K562 (cell line): ENCODE measurements around the gene ABHD5. TPM values are rescaled to one million over a fixed set of nuclear protein-coding genes. Genes with fewer than 3 reads are reported as not detected.

Source experiments
- BCL6 ChIP-seq: fragments of 250-450 bp; sonication (Bioruptor Pico); IDR thresholded peaks from 2 replicates; pipeline ENCODE4 v1.4.0; 2020
- BRF1 ChIP-seq: IDR thresholded peaks from 3 replicates; pipeline ENCODE4 v1.6.1; 2011; ENCODE audit warnings: borderline replicate concordance, mild to moderate bottlenecking; ENCODE audit not compliant: insufficient read length; ENCODE audit errors: extremely low read depth
- BRF2 ChIP-seq: IDR thresholded peaks from 3 replicates; pipeline ENCODE4 v1.6.1; 2011; ENCODE audit warnings: borderline replicate concordance, mild to moderate bottlenecking; ENCODE audit not compliant: insufficient read length, insufficient read depth
- CBX1 ChIP-seq: sonication (generic); IDR thresholded peaks from 2 replicates; pipeline ENCODE4 v1.6.1; 2016; ENCODE audit warnings: antibody characterized with exemption, low read depth, mild to moderate bottlenecking
- CREB3 ChIP-seq: fragments of 450-650 bp; conservative IDR thresholded peaks from 2 replicates; pipeline ENCODE4 v1.6.1; 2016; ENCODE audit warnings: missing genetic modification characterization, low read depth, mild to moderate bottlenecking, missing compliant biosample characterization, moderate library complexity
- FOXJ2 ChIP-seq: fragments of 200-800 bp; sonication (Bioruptor generic); IDR thresholded peaks from 2 replicates; pipeline ENCODE4 v1.6.1; 2016; ENCODE audit warnings: missing genetic modification characterization, missing compliant biosample characterization
- HDAC6 ChIP-seq: IDR thresholded peaks from 2 replicates; pipeline ENCODE4 v1.6.1; 2012; ENCODE audit warnings: low read depth, mild to moderate bottlenecking, control low read depth, inconsistent platforms, low read length, moderate library complexity
- HDAC8 ChIP-seq: fragments of 450-650 bp; IDR thresholded peaks from 2 replicates; pipeline ENCODE4 v1.6.1; 2016; ENCODE audit warnings: mild to moderate bottlenecking, missing genetic modification characterization, moderate library complexity, missing compliant biosample characterization
- IFI16 ChIP-seq: fragments of 250-450 bp; sonication (Bioruptor Pico); IDR thresholded peaks from 2 replicates; pipeline ENCODE4 v2.1.2; 2022; ENCODE audit warnings: mild to moderate bottlenecking, inconsistent platforms
- KLF16 ChIP-seq: IDR thresholded peaks from 2 replicates; pipeline ENCODE4 v1.6.1; 2016; ENCODE audit warnings: antibody characterized with exemption
- PBX2 ChIP-seq, 2 experiments: IDR thresholded peaks in 1 of 2; conservative IDR thresholded peaks in 1 of 2; 2 replicates each; pipeline ENCODE4 v1.6.1; 2016; ENCODE audit warnings: low read depth in 2 of 2, mild to moderate bottlenecking in 1 of 2, missing compliant biosample characterization in 1 of 2, missing genetic modification characterization in 1 of 2, moderate library complexity in 1 of 2
- PHTF2 ChIP-seq: fragments of 250-450 bp; sonication (Bioruptor Pico); IDR thresholded peaks from 2 replicates; pipeline ENCODE4 v1.5.0; 2021; ENCODE audit warnings: mild to moderate bottlenecking
- RAD21 ChIP-seq, 2 experiments: fragments of 250-450 bp in 1 of 2; fragments of 450-650 bp in 1 of 2; sonication (Bioruptor Pico) in 1 of 2; formaldehyde crosslinking in 1 of 2; IDR thresholded peaks in 1 of 2; conservative IDR thresholded peaks in 1 of 2; 2 replicates each; pipeline versions ENCODE4 v1.4.0 to v1.8.0; 2020 to 2022; ENCODE audit warnings: mild to moderate bottlenecking in 2 of 2, moderate library complexity in 1 of 2
- RBM17 ChIP-seq: fragments of 200-400 bp; formaldehyde crosslinking; IDR thresholded peaks from 2 replicates; pipeline ENCODE4 v1.6.1; 2017; ENCODE audit warnings: low read depth, mild to moderate bottlenecking, low read length, borderline replicate concordance
- THRB ChIP-seq: fragments of 450-650 bp; formaldehyde crosslinking; conservative IDR thresholded peaks from 2 replicates; pipeline ENCODE4 v1.4.0; 2022; ENCODE audit warnings: mild to moderate bottlenecking, missing genetic modification characterization
- USF2 ChIP-seq: sonication (generic); formaldehyde crosslinking; IDR thresholded peaks from 2 replicates; pipeline ENCODE4 v1.5.0; 2020; ENCODE audit warnings: missing genetic modification reagents
- ZNF143 ChIP-seq: sonication (generic); formaldehyde crosslinking; IDR thresholded peaks from 2 replicates; pipeline ENCODE4 v1.9.0; 2022; ENCODE audit warnings: mild to moderate bottlenecking, missing genetic modification reagents
- ZNF695 ChIP-seq: fragments of 450-650 bp; formaldehyde crosslinking; IDR thresholded peaks from 2 replicates; pipeline ENCODE4 v1.4.0; 2020; ENCODE audit warnings: mild to moderate bottlenecking, moderate library complexity
- ZNF76 ChIP-seq: fragments of 250-450 bp; sonication (Bioruptor Pico); IDR thresholded peaks from 2 replicates; pipeline ENCODE4 v1.4.0; 2020; ENCODE audit warnings: mild to moderate bottlenecking, moderate library complexity, borderline replicate concordance
- polyA plus RNA-seq, 8 experiments: library from polyadenylated mRNA; depleted of rRNA in 4 of 8; stranded (reverse) in 5 of 8; unstranded in 3 of 8; fragments of >200 nt; fragmentation: Nextera tagmentation in 2 of 8; fragmentation: Illumina TruSeq in 1 of 8; extraction: Ambion mirVana in 2 of 8; extraction: Trizol in 1 of 8; gene quantifications; 2 replicates each; pipeline versions ENCODE4 v1.2.1 to v1.2.3, GENCODE V29; 2011 to 2014; ENCODE audit warnings: inconsistent platforms in 1 of 8, missing spikeins in 1 of 8
- total RNA-seq, 7 experiments: library from RNA; depleted of rRNA in 6 of 7; stranded (reverse); fragments of >200 nt in 6 of 7; fragmentation: Illumina TruSeq in 2 of 7; extraction: Trizol in 2 of 7; gene quantifications; 2 replicates each; pipeline versions ENCODE4 v1.2.1 to v1.2.3, GENCODE V29; 2011 to 2021; ENCODE audit warnings: low replicate concordance in 1 of 7

The ABHD5 gene
- total and polyA plus RNA-seq, 9 of the 15 experiments (the other 6 are each of a cell fraction or from before 2014, with no cell fraction given): 27.8 to 61.7 (median 39.9) TPM

- TF ChIP-seq FOXJ2 (tag): no peak
- TF ChIP-seq HDAC6: no peak
- TF ChIP-seq ZNF143 (CRISPR knock-in tag): no peak
- TF ChIP-seq THRB (CRISPR knock-in tag): no peak
- TF ChIP-seq BRF2: no peak
- 0 out of 2 replicates have a peak, but pooled peaks have one; percentile 31 for TF ChIP-seq PBX2 (CRISPR knock-in tag; IDR thresholded peaks at IDR 0.05; ENCODE audit: low read depth)
- peak; percentile 99 for TF ChIP-seq PBX2 (tag; conservative IDR thresholded peaks at IDR 0.05; ENCODE audit: low read depth)
- TF ChIP-seq RBM17: no peak
- peak; percentile 90 for TF ChIP-seq KLF16
- TF ChIP-seq CBX1: 0 out of 2 replicates have a peak, but pooled peaks have one; percentile 23
- TF ChIP-seq CREB3 (tag): peak; percentile 97
- no peak for TF ChIP-seq RAD21 (CRISPR knock-in tag; conservative IDR thresholded peaks at IDR 0.05 in 1 of 2, IDR thresholded peaks at IDR 0.05 in 1 of 2)
- TF ChIP-seq BCL6: 0 out of 2 replicates have a peak, but pooled peaks have one; percentile 24
- no peak for TF ChIP-seq ZNF695 (CRISPR knock-in tag)
- 0 out of 2 replicates have a peak, but pooled peaks have one; percentile 39 for TF ChIP-seq IFI16 (CRISPR knock-in tag)
- TF ChIP-seq BRF1: no peak
- TF ChIP-seq ZNF76: peak; percentile 78; the same call in 1 of the 2 replicates
- no peak for TF ChIP-seq PHTF2
- peak; percentile 54; the same call in 1 of the 2 replicates for TF ChIP-seq USF2 (CRISPR knock-in tag)
- TF ChIP-seq HDAC8 (tag): peak; percentile 62; the same call in 1 of the 2 replicates
These were observed 3.8 kb upstream of the ABHD5 start (continued) for GRCh38 chr3:43686700-43687498.
